CD4-positive, CD25-positive, alpha-beta regulatory T cell (primary cell): ENCODE measurements around the gene C14orf132. TPM values are rescaled to one million over a fixed set of nuclear protein-coding genes. Genes with fewer than 3 reads are reported as not detected.
A peak's percentile ranks its signal among the peaks of the same experiment; 100 is the strongest.

Experiments
- ATAC-seq, 2 donors: fragments of 150-1000 bp; cut with Tn5 transposase; one replicate each; pipeline ENCODE4 v1.10.0; 2021; ENCODE audit warnings: low read depth in 2 of 2, moderate number of reproducible peaks in 2 of 2, moderate library complexity in 1 of 2
- DNase-seq, 3 donors: peaks; one replicate each; pipeline versions ENCODE4 v3.0.0 to v3.0.0-alpha.2; 2012 to 2022; ENCODE audit warnings: mixed read lengths in 1 of 3
- H3K27ac ChIP-seq: one replicate; pipeline ENCODE4 v1.7.0; 2013; ENCODE audit warnings: mild to moderate bottlenecking, low read length; ENCODE audit not compliant: insufficient read depth, poor library complexity, severe bottlenecking
- H3K27me3 ChIP-seq: one replicate; pipeline ENCODE4 v1.7.0; 2013; ENCODE audit warnings: low read length; ENCODE audit not compliant: control insufficient read depth, insufficient read depth
- H3K36me3 ChIP-seq: one replicate; pipeline ENCODE4 v1.7.0; 2013; ENCODE audit warnings: mild to moderate bottlenecking, low read length, moderate library complexity; ENCODE audit not compliant: control insufficient read depth, insufficient read depth
- H3K4me1 ChIP-seq: 2 replicates; pipeline ENCODE4 v1.7.0; 2013; ENCODE audit warnings: mild to moderate bottlenecking, low read length; ENCODE audit not compliant: insufficient read depth, control insufficient read depth, poor library complexity, severe bottlenecking
- H3K4me3 ChIP-seq: one replicate; pipeline ENCODE4 v1.7.0; 2013; ENCODE audit warnings: low read depth, mild to moderate bottlenecking, low read length, moderate library complexity
- H3K9me3 ChIP-seq, 2 experiments: 1 replicate in 1 of 2; 2 replicates in 1 of 2; pipeline ENCODE4 v1.7.0; 2013; ENCODE audit warnings: low read length in 2 of 2, mild to moderate bottlenecking in 1 of 2, moderate library complexity in 1 of 2; ENCODE audit not compliant: control insufficient read depth in 2 of 2
- H3K27ac Mint-ChIP-seq, 3 donors: one replicate each; pipeline ENCODE4 v1.8.0; 2020 to 2022; ENCODE audit warnings: mild to moderate bottlenecking in 3 of 3, mixed read lengths in 3 of 3, moderate library complexity in 2 of 3
- H3K27me3 Mint-ChIP-seq: one replicate; pipeline ENCODE4 v1.8.0; 2022; ENCODE audit warnings: mild to moderate bottlenecking, mixed read lengths
- H3K36me3 Mint-ChIP-seq: one replicate; pipeline ENCODE4 v1.8.0; 2020; ENCODE audit warnings: mixed read lengths
- H3K4me1 Mint-ChIP-seq, 4 donors: one replicate each; pipeline ENCODE4 v1.8.0; 2020 to 2022; ENCODE audit warnings: mixed read lengths in 4 of 4, mild to moderate bottlenecking in 1 of 4
- H3K4me3 Mint-ChIP-seq, 4 donors: one replicate each; pipeline ENCODE4 v1.8.0; 2020 to 2022; ENCODE audit warnings: mild to moderate bottlenecking in 4 of 4, mixed read lengths in 4 of 4, moderate library complexity in 3 of 4
- H3K9me3 Mint-ChIP-seq, 7 donors: one replicate each; pipeline ENCODE4 v1.8.0; 2020 to 2022; ENCODE audit warnings: mixed read lengths in 7 of 7, mild to moderate bottlenecking in 3 of 7, moderate library complexity in 2 of 7
- polyA plus RNA-seq, 4 donors: library from polyadenylated mRNA; unstranded; fragments of 300-500 nt; fragmentation: Illumina TruSeq; gene quantifications; one replicate each; pipeline ENCODE4 v1.2.3, GENCODE V29; 2021
- total RNA-seq: library from RNA; stranded (reverse); gene quantifications from one replicate; pipeline ENCODE4 v1.2.3, GENCODE V29; 2022

The C14orf132 gene
- total and polyA plus RNA-seq, 5 donors from 2014 or later: 0.20 to 1.2 (median 0.30) TPM; not detected in 1

- Histone ChIP-seq H3K27ac (no peak overlapping the region), H3K4me3 (no peak overlapping the region), H3K36me3 (no peaks in the 10 kb centered on the region), H3K4me1 (no peaks in the 10 kb centered on the region), H3K27me3 (no peaks in the 10 kb centered on the region), H3K9me3 (no peaks in the 10 kb centered on the region)
- Mint-ChIP-seq H3K27me3 (peaks cover 4% of the 10 kb centered on the region), H3K9me3 (no peaks in the 10 kb centered on the region), H3K27ac (no peak overlapping the region), H3K36me3 (no peaks in the 10 kb centered on the region), H3K4me3 (no peak overlapping the region), H3K4me1 (no peaks in the 10 kb centered on the region)
- DNase-seq (no peak), ATAC-seq (no peak)
Observed at GRCh38 chr14:96088481-96088880, 49.3 kb downstream of the C14orf132 start.

- Mint-ChIP-seq H3K27me3 (peaks cover 4% of the 10 kb centered on the region), H3K9me3 (no peaks in the 10 kb centered on the region), H3K4me1 (no peaks in the 10 kb centered on the region), H3K36me3 (no peaks in the 10 kb centered on the region), H3K27ac (no peak overlapping the region), H3K4me3 (no peak overlapping the region)
- Histone ChIP-seq H3K36me3 (no peaks in the 10 kb centered on the region), H3K27me3 (no peaks in the 10 kb centered on the region), H3K4me1 (no peaks in the 10 kb centered on the region), H3K9me3 (no peaks in the 10 kb centered on the region), H3K4me3 (no peak overlapping the region), H3K27ac (no peak overlapping the region)
- DNase-seq: no peak
- ATAC-seq: no peak
Observed at GRCh38 chr14:96088911-96089310, 49.7 kb downstream of the C14orf132 start.

GRCh38 chr14:96089401-96089800 lies 50.2 kb downstream of the C14orf132 start:
- H3K27ac Mint-ChIP-seq: no peak overlapping the region
- ATAC-seq: no peak

GRCh38 chr14:96090441-96091148 lies 51.4 kb downstream of the C14orf132 start:
- Mint-ChIP-seq H3K27ac (no peak overlapping the region), H3K36me3 (no peaks in the 10 kb centered on the region), H3K27me3 (peaks cover 8% of the 10 kb centered on the region), H3K4me3 (no peak overlapping the region), H3K9me3 (no peaks in the 10 kb centered on the region), H3K4me1 (no peaks in the 10 kb centered on the region)
- Histone ChIP-seq H3K4me3 (no peak overlapping the region), H3K9me3 (no peaks in the 10 kb centered on the region), H3K27ac (no peak overlapping the region), H3K27me3 (no peaks in the 10 kb centered on the region), H3K36me3 (no peaks in the 10 kb centered on the region), H3K4me1 (no peaks in the 10 kb centered on the region)
- DNase-seq: no peak
- no peak for ATAC-seq

More at GRCh38 chr14:96089401-96089800, 50.2 kb downstream of the C14orf132 start:
- no peak overlapping the region for H3K4me3 Mint-ChIP-seq
- Histone ChIP-seq H3K4me1 (no peaks in the 10 kb centered on the region), H3K4me3 (no peak overlapping the region), H3K9me3 (no peaks in the 10 kb centered on the region), H3K27ac (no peak overlapping the region), H3K36me3 (no peaks in the 10 kb centered on the region), H3K27me3 (no peaks in the 10 kb centered on the region)
- H3K4me1 Mint-ChIP-seq: no peaks in the 10 kb centered on the region
- H3K36me3 Mint-ChIP-seq: no peaks in the 10 kb centered on the region
- H3K27me3 Mint-ChIP-seq: peaks cover 6% of the 10 kb centered on the region
- H3K9me3 Mint-ChIP-seq: no peaks in the 10 kb centered on the region
- no peak for DNase-seq

GRCh38 chr14:96091149-96091693 lies 52.1 kb downstream of the C14orf132 start:
- no peaks in the 10 kb centered on the region for H3K36me3 Mint-ChIP-seq

GRCh38 chr14:96091941-96092411 lies 52.8 kb downstream of the C14orf132 start:
- Mint-ChIP-seq H3K27me3 (peaks cover 8% of the 10 kb centered on the region), H3K27ac (no peak overlapping the region), H3K9me3 (no peaks in the 10 kb centered on the region), H3K36me3 (no peaks in the 10 kb centered on the region), H3K4me1 (no peaks in the 10 kb centered on the region), H3K4me3 (no peak overlapping the region)
- no peak for DNase-seq
- no peaks in the 10 kb centered on the region for H3K9me3 ChIP-seq
- H3K27me3 ChIP-seq: no peaks in the 10 kb centered on the region
- H3K4me1 ChIP-seq: no peaks in the 10 kb centered on the region
- ATAC-seq: no peak
- no peak overlapping the region for H3K4me3 ChIP-seq
- no peaks in the 10 kb centered on the region for H3K36me3 ChIP-seq
- H3K27ac ChIP-seq: no peak overlapping the region

More at GRCh38 chr14:96091149-96091693, 52.1 kb downstream of the C14orf132 start:
- no peaks in the 10 kb centered on the region for H3K4me1 ChIP-seq
- H3K27ac Mint-ChIP-seq: no peak overlapping the region
- no peaks in the 10 kb centered on the region for H3K9me3 ChIP-seq
- H3K27me3 Mint-ChIP-seq: peaks cover 8% of the 10 kb centered on the region
- no peak for ATAC-seq
- H3K4me1 Mint-ChIP-seq: no peaks in the 10 kb centered on the region
- no peak overlapping the region for H3K27ac ChIP-seq
- peak overlapping the region in 1 of 4 donors; percentile 11 for H3K4me3 Mint-ChIP-seq
- DNase-seq: no peak
- no peak overlapping the region for H3K4me3 ChIP-seq
- no peaks in the 10 kb centered on the region for H3K27me3 ChIP-seq
- H3K9me3 Mint-ChIP-seq: no peaks in the 10 kb centered on the region
- H3K36me3 ChIP-seq: no peaks in the 10 kb centered on the region

- Histone ChIP-seq H3K4me1 (no peaks in the 10 kb centered on the region), H3K27ac (no peak overlapping the region), H3K9me3 (no peaks in the 10 kb centered on the region), H3K36me3 (no peaks in the 10 kb centered on the region), H3K4me3 (no peak overlapping the region), H3K27me3 (no peaks in the 10 kb centered on the region)
- H3K9me3 Mint-ChIP-seq: no peaks in the 10 kb centered on the region
- no peaks in the 10 kb centered on the region for H3K36me3 Mint-ChIP-seq
- no peaks in the 10 kb centered on the region for H3K4me1 Mint-ChIP-seq
- no peak overlapping the region for H3K4me3 Mint-ChIP-seq
- DNase-seq (no peak), ATAC-seq (no peak)
- H3K27ac Mint-ChIP-seq: no peak overlapping the region
- H3K27me3 Mint-ChIP-seq: peaks cover 8% of the 10 kb centered on the region
Observed at GRCh38 chr14:96092936-96093335, 53.8 kb downstream of the C14orf132 start.

- ATAC-seq: no peak
- no peak overlapping the region for H3K27ac ChIP-seq
- H3K9me3 ChIP-seq: no peaks in the 10 kb centered on the region
- H3K4me3 Mint-ChIP-seq: no peak overlapping the region
- DNase-seq: no peak
- H3K4me1 ChIP-seq: no peaks in the 10 kb centered on the region
- no peak overlapping the region for H3K27ac Mint-ChIP-seq
- peaks cover 10% of the 10 kb centered on the region for H3K27me3 Mint-ChIP-seq
- no peaks in the 10 kb centered on the region for H3K9me3 Mint-ChIP-seq
- H3K36me3 Mint-ChIP-seq: no peaks in the 10 kb centered on the region
- no peaks in the 10 kb centered on the region for H3K4me1 Mint-ChIP-seq
- no peak overlapping the region for H3K4me3 ChIP-seq
- no peaks in the 10 kb centered on the region for H3K36me3 ChIP-seq
- no peaks in the 10 kb centered on the region for H3K27me3 ChIP-seq
Observed at GRCh38 chr14:96094211-96094610, 55.0 kb downstream of the C14orf132 start.
